Psoas muscle (tissue), 8 donors: Measurements from ENCODE around the gene PLEKHA8. TPM values are rescaled to one million over a fixed set of nuclear protein-coding genes. Genes with fewer than 3 reads are reported as not detected.
"Not testable (repeated sequence)": the region's sequence is repeated elsewhere in the genome, so short reads cannot be mapped to it uniquely, and the experiment has no call there.

Experiments used
- ATAC-seq, 4 donors: fragments of 200-7000 bp; cut with Tn5 transposase; one replicate each; pipeline ENCODE4 v1.9.1; 2020; ENCODE audit warnings: moderate library complexity in 3 of 4, mild to moderate bottlenecking in 2 of 4
- DNase-seq, 2 donors: peaks; one replicate each; pipeline ENCODE4 v3.0.0-alpha.2; 2020
- H3K27ac ChIP-seq: fragments of 200-600 bp; one replicate; pipeline ENCODE4 v1.8.0; 2022
- H3K27me3 ChIP-seq, 3 donors: fragments of 200-600 bp in 1 of 3; one replicate each; pipeline versions ENCODE4 v1.6.1 to v1.8.0; 2013 to 2022; ENCODE audit warnings: low read length in 2 of 3, mild to moderate bottlenecking in 2 of 3, moderate library complexity in 1 of 3; ENCODE audit not compliant: insufficient read depth in 3 of 3
- H3K36me3 ChIP-seq, 2 donors: fragments of 200-600 bp in 1 of 2; one replicate each; pipeline versions ENCODE4 v1.6.1 to v1.8.0; 2013 to 2022; ENCODE audit warnings: low read depth in 1 of 2, mild to moderate bottlenecking in 1 of 2, moderate library complexity in 1 of 2; ENCODE audit not compliant: insufficient read depth in 1 of 2
- H3K4me1 ChIP-seq: fragments of 200-600 bp; one replicate; pipeline ENCODE4 v1.8.0; 2022
- H3K4me3 ChIP-seq: fragments of 200-600 bp; one replicate; pipeline ENCODE4 v1.8.0; 2022; ENCODE audit warnings: mild to moderate bottlenecking
- H3K9me3 ChIP-seq: fragments of 200-600 bp; one replicate; pipeline ENCODE4 v1.8.0; 2022
- CTCF ChIP-seq: fragments of 200-600 bp; IDR thresholded peaks from one replicate; pipeline ENCODE4 v1.8.0; 2022; ENCODE audit warnings: antibody characterized with exemption
- WGBS, 3 donors: extraction: QIAGEN DNeasy Blood & Tissue Kit; methylation state at CpG; one replicate each; pipeline versions ENCODE4 v1.1.6 to v1.1.7; 2013; 5-methylcytosine and 5-hydroxymethylcytosine counted together
- intact Hi-C, 2 donors: fragments of 100-400 bp; cut with DNase I; formaldehyde crosslinking; loops; one replicate each; pipeline versions ENCODE4 v1.11.0 to v1.14.2; 2022
- polyA plus RNA-seq, 3 donors: library from polyadenylated mRNA; stranded (reverse); fragments of 200-250 nt; gene quantifications; one replicate each; pipeline ENCODE4 v1.2.3, GENCODE V29; 2013
- total RNA-seq, 4 donors: library from RNA; stranded (reverse); fragmentation: NEBNext Ultra II Directional in 2 of 4; extraction: Animal tissue kit (Norgen Biotek cat#: 25700) in 2 of 4; gene quantifications; one replicate each; pipeline versions ENCODE4 v1.2.1 to v1.2.4, GENCODE V29; 2021 to 2023
- donor health status: healthy with polysubstance abuse.
- donor health status: DM: no; HTN: no; CAD: no; lungs with moderate emphysema.
- donor health status: Bipolar disorder and iron deficiency.
- donor health status: healthy.
- donor health status: DM: yes; HTN: yes; CAD: no.
- donor health status: DM: no; HTN: no; CAD: no.
- donor health status: DM: no; HTN: no; CAD: no.
- donor health status: DM: yes; HTN: yes; CAD: no.

The PLEKHA8 gene
- total and polyA plus RNA-seq, 7 donors, result 1.3 to 4.0 (median 3.7) TPM

GRCh38 chr7:30090111-30090510, 61.9 kb downstream of the PLEKHA8 start:
- Histone ChIP-seq H3K9me3 (no peaks in the 10 kb centered on the region), H3K4me1 (no peaks in the 10 kb centered on the region), H3K27me3 (no peaks in the 10 kb centered on the region), H3K4me3 (no peak overlapping the region), H3K36me3 (no peaks in the 10 kb centered on the region), H3K27ac (no peak overlapping the region)
- TF ChIP-seq CTCF, result no peak
- intact Hi-C loops, result no loop called here
- no peak for DNase-seq
- WGBS, 3 donors, result 73 to 81% (median 77%) methylated on average over 3 of the region's 3 CpGs
- ATAC-seq, result no peak

DNA sequence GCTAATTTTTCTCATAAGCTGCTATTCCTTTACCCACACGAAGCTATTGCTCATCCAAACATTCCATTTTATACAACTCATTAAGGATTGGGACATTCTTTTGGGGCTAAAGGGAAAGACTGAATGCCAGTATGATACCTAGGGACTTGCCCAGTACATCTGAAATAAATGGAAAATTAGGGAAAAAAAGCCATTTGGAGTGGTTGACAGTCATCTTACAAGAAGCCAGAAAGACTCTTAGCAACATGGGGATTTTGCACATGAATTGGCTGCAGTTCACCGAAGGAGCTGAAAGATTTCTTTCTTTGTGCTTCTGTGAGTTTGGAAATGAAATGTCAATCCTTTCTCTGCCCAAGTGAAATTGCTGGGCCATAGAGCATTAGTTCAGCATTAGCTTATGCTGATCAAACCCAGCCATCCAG, 63.3 kb downstream of the PLEKHA8 start:
- peak in 3 of 4 donors; percentile 28 to 70 (median 55) for ATAC-seq
- 51 to 74% (median 68%) methylated on average over 2 of the region's 2 CpGs for WGBS, 3 donors
- H3K9me3 ChIP-seq, result no peaks in the 10 kb centered on the region
- no peak overlapping the region for H3K4me3 ChIP-seq
- no peaks in the 10 kb centered on the region for H3K4me1 ChIP-seq
- H3K27me3 ChIP-seq, result no peaks in the 10 kb centered on the region
- DNase-seq, result no peak
- no peak for TF ChIP-seq CTCF
- H3K36me3 ChIP-seq, result no peaks in the 10 kb centered on the region
- intact Hi-C loops, result no loop called here
- no peak overlapping the region for H3K27ac ChIP-seq

GRCh38 chr7:30091987-30092386, 63.8 kb downstream of the PLEKHA8 start:
- Histone ChIP-seq H3K4me3 (no peak overlapping the region), H3K27me3 (no peaks in the 10 kb centered on the region), H3K9me3 (no peaks in the 10 kb centered on the region), H3K4me1 (no peaks in the 10 kb centered on the region), H3K36me3 (no peaks in the 10 kb centered on the region), H3K27ac (no peak overlapping the region)
- intact Hi-C loops, result no loop called here
- TF ChIP-seq CTCF, result no peak
- ATAC-seq, result peak in 2 of 4 donors; percentile 30 to 36
- WGBS, 3 donors, result 83 to 87% (median 87%) methylated on average over 5 of the region's 5 CpGs
- no peak for DNase-seq

DNA sequence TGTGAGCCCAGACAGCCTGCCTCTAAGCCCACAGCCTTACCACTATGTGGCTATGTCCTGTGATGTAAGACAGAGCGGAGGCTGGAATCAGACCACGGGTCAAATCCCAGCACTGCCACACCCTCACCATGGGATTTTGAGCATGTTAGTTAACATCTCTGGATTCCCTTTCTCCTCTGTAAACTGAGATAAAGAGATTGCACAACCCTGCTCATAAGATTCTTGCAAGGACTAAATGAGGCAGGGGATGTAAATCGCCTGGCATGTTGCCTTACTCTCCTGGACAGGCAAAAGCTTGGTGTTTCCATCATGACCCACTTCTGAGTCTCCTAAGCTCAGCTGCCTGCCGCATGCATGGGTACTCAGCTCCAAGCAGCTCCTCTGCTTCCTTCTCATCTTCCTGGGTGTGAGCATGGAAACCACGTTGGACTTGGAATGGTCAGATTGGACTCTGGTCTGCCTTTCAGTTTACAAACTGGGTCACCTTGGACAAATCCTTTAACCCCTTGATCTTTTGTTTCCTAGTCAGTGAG, 65.3 kb downstream of the PLEKHA8 start:
- intact Hi-C loops, result no loop called here
- 61 to 78% (median 65%) methylated on average over 5 of the region's 5 CpGs for WGBS, 3 donors
- Histone ChIP-seq H3K9me3 (no peaks in the 10 kb centered on the region), H3K36me3 (no peaks in the 10 kb centered on the region), H3K27ac (no peak overlapping the region), H3K4me1 (no peaks in the 10 kb centered on the region), H3K4me3 (no peak overlapping the region), H3K27me3 (no peaks in the 10 kb centered on the region)
- DNase-seq (peak; percentile 39 to 63), ATAC-seq (peak; percentile 56 to 82 (median 66))
- TF ChIP-seq CTCF, result no peak

GRCh38 chr7:30098599-30098998, 70.4 kb downstream of the PLEKHA8 start:
- H3K27ac ChIP-seq, H3K27me3 ChIP-seq, DNase-seq, ATAC-seq, H3K4me1 ChIP-seq, H3K36me3 ChIP-seq, intact Hi-C loops, H3K4me3 ChIP-seq, H3K9me3 ChIP-seq: not testable (repeated sequence)
- 93 to 98% (median 95%) methylated on average over 21 of the region's 21 CpGs for WGBS, 3 donors
